OCI-LY1 (cell line): ENCODE data around the gene LAMC3.

Source experiments
- H2AFZ ChIP-seq: fragments of 200-600 bp; sonication (generic), shearing (Covaris generic); 2 replicates; pipeline ENCODE4 v1.6.0; 2014; ENCODE audit warnings: antibody characterized with exemption, mild to moderate bottlenecking, low read length
- H3F3A ChIP-seq: fragments of 200-600 bp; sonication (generic), shearing (Covaris generic); 2 replicates; pipeline ENCODE4 v1.6.0; 2014; ENCODE audit warnings: mild to moderate bottlenecking, antibody characterized with exemption, low read length, moderate library complexity; ENCODE audit not compliant: insufficient read depth
- H3K27ac ChIP-seq: fragments of 200-600 bp; sonication (generic); 2 replicates; pipeline ENCODE4 v1.5.1; 2014; ENCODE audit warnings: low read length, mixed run types, mild to moderate bottlenecking, low read depth; ENCODE audit not compliant: poor library complexity, severe bottlenecking
- H3K27me3 ChIP-seq: fragments of 200-600 bp; sonication (generic); 2 replicates; pipeline ENCODE4 v1.6.0; 2014; ENCODE audit warnings: antibody characterized with exemption, mild to moderate bottlenecking, low read length, moderate library complexity; ENCODE audit not compliant: insufficient read depth
- H3K36me3 ChIP-seq: fragments of 200-600 bp; sonication (generic); 2 replicates; pipeline ENCODE4 v1.6.1; 2014; ENCODE audit warnings: mild to moderate bottlenecking, antibody characterized with exemption, low read length, moderate library complexity, mixed read lengths; ENCODE audit not compliant: insufficient read depth
- H3K4me1 ChIP-seq: fragments of 200-600 bp; sonication (generic); 2 replicates; pipeline ENCODE4 v1.5.1; 2014; ENCODE audit warnings: mild to moderate bottlenecking, low read length, moderate library complexity; ENCODE audit not compliant: insufficient read depth, severe bottlenecking
- H3K4me2 ChIP-seq: fragments of 200-600 bp; sonication (generic), shearing (Covaris generic); 2 replicates; pipeline ENCODE4 v1.6.1; 2014; ENCODE audit warnings: low read length
- H3K4me3 ChIP-seq: fragments of 200-600 bp; sonication (generic); 2 replicates; pipeline ENCODE4 v1.5.1; 2014; ENCODE audit warnings: low read length, low read depth, mild to moderate bottlenecking, mixed read lengths; ENCODE audit not compliant: poor library complexity, severe bottlenecking
- H3K79me2 ChIP-seq: fragments of 200-600 bp; shearing (Covaris generic); 2 replicates; pipeline ENCODE4 v1.6.1; 2016; ENCODE audit warnings: mixed run types, low read length, mixed read lengths; ENCODE audit not compliant: insufficient read depth
- H3K9ac ChIP-seq: fragments of 200-600 bp; sonication (generic), shearing (Covaris generic); 2 replicates; pipeline ENCODE4 v1.6.1; 2014; ENCODE audit warnings: mild to moderate bottlenecking, low read length, mixed read lengths
- H3K9me2 ChIP-seq: fragments of 200-600 bp; sonication (generic), shearing (Covaris generic); 2 replicates; pipeline ENCODE4 v1.6.1; 2014; ENCODE audit warnings: low read depth, mild to moderate bottlenecking, low read length, mixed read lengths
- H3K9me3 ChIP-seq: fragments of 200-600 bp; shearing (Covaris generic); 2 replicates; pipeline ENCODE4 v1.6.1; 2014; ENCODE audit warnings: low read length, mixed read lengths
- H4K20me1 ChIP-seq: fragments of 200-600 bp; sonication (generic), shearing (Covaris generic); 2 replicates; pipeline ENCODE4 v1.6.0; 2016; ENCODE audit warnings: mild to moderate bottlenecking, low read length; ENCODE audit not compliant: insufficient read depth
- CTCF ChIP-seq: fragments of 200-600 bp; sonication (generic), shearing (Covaris generic); IDR thresholded peaks from 2 replicates; pipeline ENCODE4 v1.5.1; 2017; ENCODE audit warnings: mild to moderate bottlenecking, antibody characterized with exemption, low read length, moderate library complexity, mixed read lengths
- EZH2 ChIP-seq: fragments of 200-600 bp; sonication (generic), shearing (Covaris generic); IDR thresholded peaks from 2 replicates; pipeline ENCODE4 v1.8.0; 2017; ENCODE audit warnings: borderline replicate concordance, mixed run types, mild to moderate bottlenecking, antibody characterized with exemption, low read length, moderate library complexity, mixed read lengths

Gene LAMC3

GRCh38 chr9:131140112-131140511, 131.1 kb downstream of the LAMC3 start:
- no peaks in the 10 kb centered on the region for H3K79me2 ChIP-seq
- H3K9me2 ChIP-seq, result no peaks in the 10 kb centered on the region
- H2AFZ ChIP-seq, result no peak overlapping the region
- H3K27me3 ChIP-seq, result no peaks in the 10 kb centered on the region
- H3F3A ChIP-seq, result no peaks in the 10 kb centered on the region
- H3K9me3 ChIP-seq, result no peaks in the 10 kb centered on the region
- peaks cover 86% of the 10 kb centered on the region for H3K36me3 ChIP-seq
- H4K20me1 ChIP-seq, result no peaks in the 10 kb centered on the region
- H3K4me1 ChIP-seq, result no peaks in the 10 kb centered on the region
- no peak overlapping the region for H3K4me3 ChIP-seq
- H3K27ac ChIP-seq, result no peak overlapping the region
- no peak overlapping the region for H3K9ac ChIP-seq
- no peak for TF ChIP-seq CTCF
- no peak for TF ChIP-seq EZH2
- no peak overlapping the region for H3K4me2 ChIP-seq

GRCh38 chr9:131140550-131140949, 131.6 kb downstream of the LAMC3 start:
- H3K27me3 ChIP-seq, result no peaks in the 10 kb centered on the region
- H3K9me3 ChIP-seq, result no peaks in the 10 kb centered on the region
- H3K36me3 ChIP-seq, result peaks cover 86% of the 10 kb centered on the region
- H3K4me2 ChIP-seq, result no peak overlapping the region
- no peaks in the 10 kb centered on the region for H3K4me1 ChIP-seq
- no peak overlapping the region for H3K4me3 ChIP-seq
- no peaks in the 10 kb centered on the region for H3F3A ChIP-seq
- H3K27ac ChIP-seq, result no peak overlapping the region
- H3K79me2 ChIP-seq, result no peaks in the 10 kb centered on the region
- H3K9ac ChIP-seq, result no peak overlapping the region
- H3K9me2 ChIP-seq, result no peaks in the 10 kb centered on the region
- H4K20me1 ChIP-seq, result no peaks in the 10 kb centered on the region
- H2AFZ ChIP-seq, result no peak overlapping the region
- TF ChIP-seq CTCF (no peak), EZH2 (no peak)

- Histone ChIP-seq H3K27ac (no peak overlapping the region), H3K4me2 (no peak overlapping the region), H3K9me2 (no peaks in the 10 kb centered on the region), H2AFZ (no peak overlapping the region), H3F3A (no peaks in the 10 kb centered on the region), H3K27me3 (no peaks in the 10 kb centered on the region), H3K4me1 (no peaks in the 10 kb centered on the region), H3K9ac (no peak overlapping the region), H3K79me2 (no peaks in the 10 kb centered on the region), H3K4me3 (no peak overlapping the region), H3K36me3 (peaks cover 86% of the 10 kb centered on the region), H3K9me3 (no peaks in the 10 kb centered on the region), H4K20me1 (no peaks in the 10 kb centered on the region)
- TF ChIP-seq CTCF (no peak), EZH2 (no peak)
These were observed 133.2 kb downstream of the LAMC3 start for GRCh38 chr9:131142160-131142559.
